HepG2 (cell line): ENCODE results near the gene TUT1. TPM values are rescaled to one million over a fixed set of nuclear protein-coding genes. Genes with fewer than 3 reads are reported as not detected.

Experiments
- CHD2 ChIP-seq: IDR thresholded peaks from 2 replicates; pipeline ENCODE4 v1.6.1; 2011; ENCODE audit warnings: low read depth, low read length, improper control_type of control experiment
- ELF3 ChIP-seq: IDR thresholded peaks from 2 replicates; pipeline ENCODE4 v1.6.1; 2016; ENCODE audit warnings: missing genetic modification reagents, missing compliant biosample characterization
- HOXA7 ChIP-seq: sonication (generic); formaldehyde crosslinking; IDR thresholded peaks from 2 replicates; pipeline ENCODE4 v1.8.1; 2022; ENCODE audit warnings: mild to moderate bottlenecking, missing genetic modification reagents, moderate library complexity
- KDM5B ChIP-seq: sonication (generic); formaldehyde crosslinking; IDR thresholded peaks from 2 replicates; pipeline ENCODE4 v1.4.0; 2020; ENCODE audit warnings: missing genetic modification reagents, mild to moderate bottlenecking, borderline replicate concordance
- PHF21A ChIP-seq: sonication (generic); formaldehyde crosslinking; IDR thresholded peaks from 2 replicates; pipeline ENCODE4 v1.5.0; 2020; ENCODE audit warnings: mild to moderate bottlenecking, missing genetic modification reagents
- SALL1 ChIP-seq: sonication (generic); formaldehyde crosslinking; IDR thresholded peaks from 2 replicates; pipeline ENCODE4 v1.8.0; 2022; ENCODE audit warnings: mild to moderate bottlenecking, missing genetic modification reagents
- ZFP36L2 ChIP-seq: sonication (generic); formaldehyde crosslinking; IDR thresholded peaks from 2 replicates; pipeline ENCODE4 v1.4.0; 2020; ENCODE audit warnings: missing genetic modification reagents
- ZNF264 ChIP-seq: sonication (generic); formaldehyde crosslinking; IDR thresholded peaks from 2 replicates; pipeline ENCODE4 v1.4.0; 2020; ENCODE audit warnings: missing genetic modification reagents
- ZNF788 ChIP-seq: sonication (generic); formaldehyde crosslinking; IDR thresholded peaks from 2 replicates; pipeline ENCODE4 v1.5.0; 2020; ENCODE audit warnings: mild to moderate bottlenecking, missing genetic modification reagents, borderline replicate concordance
- ZZZ3 ChIP-seq: sonication (generic); formaldehyde crosslinking; IDR thresholded peaks from 2 replicates; pipeline ENCODE4 v1.4.0; 2020; ENCODE audit warnings: missing genetic modification reagents, mild to moderate bottlenecking, borderline replicate concordance
- polyA plus RNA-seq, 8 experiments: library from polyadenylated mRNA; depleted of rRNA in 3 of 8; stranded (reverse) in 7 of 8; unstranded in 1 of 8; fragments of >200 nt; fragmentation: Illumina TruSeq in 4 of 8; extraction: Trizol in 4 of 8; gene quantifications; 2 replicates each; pipeline versions ENCODE4 v1.2.1 to v1.2.3, GENCODE V29; 2011 to 2016; ENCODE audit warnings: low read depth in 4 of 8, missing spikeins in 1 of 8, mixed read lengths in 1 of 8; ENCODE audit not compliant: insufficient read depth in 1 of 8
- total RNA-seq, 5 experiments: library from RNA; depleted of rRNA; stranded (reverse); fragments of >200 nt; fragmentation: Illumina TruSeq; extraction: Trizol; gene quantifications; 2 replicates each; pipeline ENCODE4 v1.2.3, GENCODE V29; 2016; ENCODE audit warnings: low read depth in 1 of 5
- TF ChIP-seq, protein P1 (sequence below): sonication (generic); formaldehyde crosslinking; IDR thresholded peaks from one replicate; pipeline ENCODE4 v1.5.1; 2020; ENCODE audit warnings: mild to moderate bottlenecking, missing genetic modification reagents; ENCODE audit errors: not compliant biosample characterization
- TF ChIP-seq, protein P2 (sequence below): sonication (generic); formaldehyde crosslinking; conservative IDR thresholded peaks from 2 replicates; pipeline ENCODE4 v1.4.0; 2020; ENCODE audit warnings: mild to moderate bottlenecking, missing genetic modification reagents, moderate library complexity
- TF ChIP-seq, protein P3 (sequence below): sonication (generic); formaldehyde crosslinking; IDR thresholded peaks from 2 replicates; pipeline ENCODE4 v1.4.0; 2020; ENCODE audit warnings: missing genetic modification reagents

Gene TUT1
- total and polyA plus RNA-seq, 2 of the 13 experiments (the other 11 are each of a cell fraction or from before 2014, with no cell fraction given), result 9.7 to 14.3 TPM

DNA sequence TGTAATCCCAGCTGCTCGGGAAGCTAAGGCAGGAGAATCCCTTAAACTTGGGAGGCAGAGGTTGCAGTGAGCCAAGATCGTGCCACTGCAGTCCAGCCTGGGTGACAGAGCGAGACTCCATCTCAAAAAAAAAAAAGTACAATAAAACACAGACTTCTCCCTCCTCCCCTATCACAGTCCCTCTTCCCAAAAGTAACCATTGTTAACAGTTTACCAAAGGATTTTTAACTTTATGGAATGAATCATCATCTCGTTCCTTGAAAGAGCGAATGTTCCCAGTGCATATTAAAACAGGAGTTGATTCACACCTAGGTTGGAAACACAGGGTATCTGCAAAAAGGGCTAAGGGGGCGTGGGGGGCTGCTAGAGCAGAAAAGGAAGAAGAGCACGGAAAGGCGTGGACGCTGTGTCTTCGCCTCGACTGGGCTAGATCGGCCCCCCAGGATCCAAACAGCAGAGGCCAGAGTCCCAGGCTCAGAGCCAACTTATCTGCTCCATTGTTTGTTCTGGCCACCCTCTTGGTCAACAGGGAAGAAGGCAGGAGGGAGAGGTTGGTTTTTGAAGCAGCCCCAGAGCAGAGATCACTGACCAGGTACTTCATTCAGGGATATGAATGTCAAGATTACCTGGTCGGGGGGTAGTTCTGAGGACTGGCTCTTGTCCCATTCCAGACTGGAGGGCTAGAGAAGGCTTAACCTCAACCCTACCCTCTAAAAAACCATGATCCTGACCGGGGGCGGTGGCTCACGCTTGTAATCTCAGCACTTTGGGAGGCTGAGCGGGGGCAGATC lies 42.6 kb downstream of the TUT1 start (continued):
- TF ChIP-seq, protein P1, sequence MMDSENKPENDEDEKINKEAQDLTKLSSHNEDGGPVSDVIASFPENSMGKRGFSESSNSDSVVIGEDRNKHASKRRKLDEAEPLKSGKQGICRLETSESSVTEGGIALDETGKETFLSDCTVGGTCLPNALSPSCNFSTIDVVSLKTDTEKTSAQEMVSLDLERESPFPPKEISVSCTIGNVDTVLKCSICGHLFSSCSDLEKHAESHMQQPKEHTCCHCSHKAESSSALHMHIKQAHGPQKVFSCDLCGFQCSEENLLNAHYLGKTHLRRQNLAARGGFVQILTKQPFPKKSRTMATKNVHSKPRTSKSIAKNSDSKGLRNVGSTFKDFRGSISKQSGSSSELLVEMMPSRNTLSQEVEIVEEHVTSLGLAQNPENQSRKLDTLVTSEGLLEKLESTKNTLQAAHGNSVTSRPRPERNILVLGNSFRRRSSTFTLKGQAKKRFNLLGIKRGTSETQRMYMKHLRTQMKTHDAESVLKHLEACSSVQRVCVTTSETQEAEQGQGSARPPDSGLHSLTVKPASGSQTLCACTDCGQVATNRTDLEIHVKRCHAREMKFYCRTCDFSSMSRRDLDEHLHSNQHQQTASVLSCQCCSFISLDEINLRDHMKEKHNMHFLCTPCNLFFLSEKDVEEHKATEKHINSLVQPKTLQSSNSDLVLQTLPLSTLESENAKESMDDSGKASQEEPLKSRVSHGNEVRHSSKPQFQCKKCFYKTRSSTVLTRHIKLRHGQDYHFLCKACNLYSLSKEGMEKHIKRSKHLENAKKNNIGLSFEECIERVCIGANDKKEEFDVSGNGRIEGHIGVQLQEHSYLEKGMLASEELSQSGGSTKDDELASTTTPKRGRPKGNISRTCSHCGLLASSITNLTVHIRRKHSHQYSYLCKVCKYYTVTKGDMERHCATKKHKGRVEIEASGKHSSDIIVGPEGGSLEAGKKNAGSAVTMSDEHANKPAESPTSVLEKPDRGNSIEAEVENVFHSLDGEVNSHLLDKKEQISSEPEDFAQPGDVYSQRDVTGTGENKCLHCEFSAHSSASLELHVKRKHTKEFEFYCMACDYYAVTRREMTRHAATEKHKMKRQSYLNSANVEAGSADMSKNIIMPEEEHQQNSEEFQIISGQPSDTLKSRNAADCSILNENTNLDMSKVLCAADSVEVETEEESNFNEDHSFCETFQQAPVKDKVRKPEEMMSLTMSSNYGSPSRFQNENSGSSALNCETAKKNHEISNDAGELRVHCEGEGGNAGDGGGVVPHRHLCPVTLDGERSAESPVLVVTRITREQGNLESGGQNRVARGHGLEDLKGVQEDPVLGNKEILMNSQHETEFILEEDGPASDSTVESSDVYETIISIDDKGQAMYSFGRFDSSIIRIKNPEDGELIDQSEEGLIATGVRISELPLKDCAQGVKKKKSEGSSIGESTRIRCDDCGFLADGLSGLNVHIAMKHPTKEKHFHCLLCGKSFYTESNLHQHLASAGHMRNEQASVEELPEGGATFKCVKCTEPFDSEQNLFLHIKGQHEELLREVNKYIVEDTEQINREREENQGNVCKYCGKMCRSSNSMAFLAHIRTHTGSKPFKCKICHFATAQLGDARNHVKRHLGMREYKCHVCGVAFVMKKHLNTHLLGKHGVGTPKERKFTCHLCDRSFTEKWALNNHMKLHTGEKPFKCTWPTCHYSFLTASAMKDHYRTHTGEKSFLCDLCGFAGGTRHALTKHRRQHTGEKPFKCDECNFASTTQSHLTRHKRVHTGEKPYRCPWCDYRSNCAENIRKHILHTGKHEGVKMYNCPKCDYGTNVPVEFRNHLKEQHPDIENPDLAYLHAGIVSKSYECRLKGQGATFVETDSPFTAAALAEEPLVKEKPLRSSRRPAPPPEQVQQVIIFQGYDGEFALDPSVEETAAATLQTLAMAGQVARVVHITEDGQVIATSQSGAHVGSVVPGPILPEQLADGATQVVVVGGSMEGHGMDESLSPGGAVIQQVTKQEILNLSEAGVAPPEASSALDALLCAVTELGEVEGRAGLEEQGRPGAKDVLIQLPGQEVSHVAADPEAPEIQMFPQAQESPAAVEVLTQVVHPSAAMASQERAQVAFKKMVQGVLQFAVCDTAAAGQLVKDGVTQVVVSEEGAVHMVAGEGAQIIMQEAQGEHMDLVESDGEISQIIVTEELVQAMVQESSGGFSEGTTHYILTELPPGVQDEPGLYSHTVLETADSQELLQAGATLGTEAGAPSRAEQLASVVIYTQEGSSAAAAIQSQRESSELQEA (CRISPR knock-in tag), result no peak
- TF ChIP-seq, protein P2, sequence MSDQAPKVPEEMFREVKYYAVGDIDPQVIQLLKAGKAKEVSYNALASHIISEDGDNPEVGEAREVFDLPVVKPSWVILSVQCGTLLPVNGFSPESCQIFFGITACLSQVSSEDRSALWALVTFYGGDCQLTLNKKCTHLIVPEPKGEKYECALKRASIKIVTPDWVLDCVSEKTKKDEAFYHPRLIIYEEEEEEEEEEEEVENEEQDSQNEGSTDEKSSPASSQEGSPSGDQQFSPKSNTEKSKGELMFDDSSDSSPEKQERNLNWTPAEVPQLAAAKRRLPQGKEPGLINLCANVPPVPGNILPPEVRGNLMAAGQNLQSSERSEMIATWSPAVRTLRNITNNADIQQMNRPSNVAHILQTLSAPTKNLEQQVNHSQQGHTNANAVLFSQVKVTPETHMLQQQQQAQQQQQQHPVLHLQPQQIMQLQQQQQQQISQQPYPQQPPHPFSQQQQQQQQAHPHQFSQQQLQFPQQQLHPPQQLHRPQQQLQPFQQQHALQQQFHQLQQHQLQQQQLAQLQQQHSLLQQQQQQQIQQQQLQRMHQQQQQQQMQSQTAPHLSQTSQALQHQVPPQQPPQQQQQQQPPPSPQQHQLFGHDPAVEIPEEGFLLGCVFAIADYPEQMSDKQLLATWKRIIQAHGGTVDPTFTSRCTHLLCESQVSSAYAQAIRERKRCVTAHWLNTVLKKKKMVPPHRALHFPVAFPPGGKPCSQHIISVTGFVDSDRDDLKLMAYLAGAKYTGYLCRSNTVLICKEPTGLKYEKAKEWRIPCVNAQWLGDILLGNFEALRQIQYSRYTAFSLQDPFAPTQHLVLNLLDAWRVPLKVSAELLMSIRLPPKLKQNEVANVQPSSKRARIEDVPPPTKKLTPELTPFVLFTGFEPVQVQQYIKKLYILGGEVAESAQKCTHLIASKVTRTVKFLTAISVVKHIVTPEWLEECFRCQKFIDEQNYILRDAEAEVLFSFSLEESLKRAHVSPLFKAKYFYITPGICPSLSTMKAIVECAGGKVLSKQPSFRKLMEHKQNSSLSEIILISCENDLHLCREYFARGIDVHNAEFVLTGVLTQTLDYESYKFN, result peak; percentile 95
- TF ChIP-seq ZZZ3, result no peak
- TF ChIP-seq ELF3 (CRISPR knock-in tag), result peak; percentile 90
- TF ChIP-seq ZFP36L2 (CRISPR knock-in tag), result no peak
- peak; percentile 84 for TF ChIP-seq SALL1 (CRISPR knock-in tag)
- peak; percentile 33; the same call in 1 of the 2 replicates for TF ChIP-seq ZNF788
- TF ChIP-seq PHF21A (CRISPR knock-in tag), result peak; percentile 51; the same call in 1 of the 2 replicates
- TF ChIP-seq ZNF264 (CRISPR knock-in tag), result no peak
- no peak for TF ChIP-seq HOXA7
- TF ChIP-seq, protein P3, sequence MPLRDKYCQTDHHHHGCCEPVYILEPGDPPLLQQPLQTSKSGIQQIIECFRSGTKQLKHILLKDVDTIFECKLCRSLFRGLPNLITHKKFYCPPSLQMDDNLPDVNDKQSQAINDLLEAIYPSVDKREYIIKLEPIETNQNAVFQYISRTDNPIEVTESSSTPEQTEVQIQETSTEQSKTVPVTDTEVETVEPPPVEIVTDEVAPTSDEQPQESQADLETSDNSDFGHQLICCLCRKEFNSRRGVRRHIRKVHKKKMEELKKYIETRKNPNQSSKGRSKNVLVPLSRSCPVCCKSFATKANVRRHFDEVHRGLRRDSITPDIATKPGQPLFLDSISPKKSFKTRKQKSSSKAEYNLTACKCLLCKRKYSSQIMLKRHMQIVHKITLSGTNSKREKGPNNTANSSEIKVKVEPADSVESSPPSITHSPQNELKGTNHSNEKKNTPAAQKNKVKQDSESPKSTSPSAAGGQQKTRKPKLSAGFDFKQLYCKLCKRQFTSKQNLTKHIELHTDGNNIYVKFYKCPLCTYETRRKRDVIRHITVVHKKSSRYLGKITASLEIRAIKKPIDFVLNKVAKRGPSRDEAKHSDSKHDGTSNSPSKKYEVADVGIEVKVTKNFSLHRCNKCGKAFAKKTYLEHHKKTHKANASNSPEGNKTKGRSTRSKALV (CRISPR knock-in tag), result no peak
- no peak for TF ChIP-seq CHD2
- TF ChIP-seq KDM5B (CRISPR knock-in tag), result peak; percentile 59; the same call in 1 of the 2 replicates
